AG04450 (cell line): ENCODE measurements around the gene USP7. TPM values are rescaled to one million over a fixed set of nuclear protein-coding genes. Genes with fewer than 3 reads are reported as not detected.

ENCODE experiments used
- CTCF ChIA-PET: fragments of 300-600, 350-600 bp; formaldehyde crosslinking; extraction: SDS; loops from one replicate; lab custom pipeline; 2022; ENCODE audit warnings: antibody characterized with exemption, inconsistent platforms; lab: Charles Lee
- POLR2A ChIA-PET: fragments of 350-600 bp; formaldehyde crosslinking; extraction: SDS; loops from one replicate; lab custom pipeline; 2021; ENCODE audit warnings: antibody characterized with exemption, inconsistent platforms; lab: Yijun Ruan, JAX
- DNase-seq: peaks from one replicate; pipeline ENCODE4 v3.0.0-alpha.2; 2011; ENCODE audit warnings: low read depth, low spot score
- H3K27ac ChIP-seq: one replicate; pipeline ENCODE4 v1.5.1; 2012; ENCODE audit warnings: low read depth, low read length, control low read depth
- H3K27me3 ChIP-seq: one replicate; pipeline ENCODE4 v1.6.0; 2012; ENCODE audit warnings: low read length; ENCODE audit not compliant: control insufficient read depth, insufficient read depth
- H3K4me3 ChIP-seq: 2 replicates; pipeline ENCODE4 v1.5.1; 2011; ENCODE audit warnings: mild to moderate bottlenecking, low read depth, low read length, control low read depth
- H3K9me3 ChIP-seq: 2 replicates; pipeline ENCODE4 v1.5.1; 2012; ENCODE audit warnings: low read length; ENCODE audit not compliant: control insufficient read depth, insufficient read depth
- CTCF ChIP-seq: IDR thresholded peaks from 2 replicates; pipeline ENCODE4 v1.5.1; 2011; ENCODE audit warnings: low read depth, low read length, control low read depth, inconsistent platforms
- polyA plus RNA-seq: library from polyadenylated mRNA; depleted of rRNA; stranded (reverse); fragments of >200 nt; gene quantifications from 2 replicates; pipeline ENCODE4 v1.2.3, GENCODE V29; 2011

USP7 gene
- polyA plus RNA-seq, 1 experiment: 26.9 TPM

GRCh38 chr16:8905795-8906591 is 57.7 kb downstream of the USP7 start:
- ChIA-PET POLR2A (no interaction called here), CTCF (interaction anchor here (0.7 to 1.6 kb wide), 5 partner anchors 12 to 228 kb away, joined by 3 to 14 read pairs (median 3); partner anchors contain the start of gene CARHSP1)
- no peaks in the 10 kb centered on the region for H3K9me3 ChIP-seq
- H3K4me3 ChIP-seq: no peak overlapping the region
- peak; percentile 32 for TF ChIP-seq CTCF
- no peak overlapping the region for H3K27ac ChIP-seq
- DNase-seq: no peak
- no peaks in the 10 kb centered on the region for H3K27me3 ChIP-seq

GRCh38 chr16:8905168-8905762 is 58.4 kb downstream of the USP7 start:
- POLR2A ChIA-PET: no interaction called here
- CTCF ChIA-PET: interaction anchor here (0.7 to 1.6 kb wide), 4 partner anchors 11 to 229 kb away, joined by 3 to 14 read pairs (median 4); no protein-coding TSS in a partner anchor

DNA sequence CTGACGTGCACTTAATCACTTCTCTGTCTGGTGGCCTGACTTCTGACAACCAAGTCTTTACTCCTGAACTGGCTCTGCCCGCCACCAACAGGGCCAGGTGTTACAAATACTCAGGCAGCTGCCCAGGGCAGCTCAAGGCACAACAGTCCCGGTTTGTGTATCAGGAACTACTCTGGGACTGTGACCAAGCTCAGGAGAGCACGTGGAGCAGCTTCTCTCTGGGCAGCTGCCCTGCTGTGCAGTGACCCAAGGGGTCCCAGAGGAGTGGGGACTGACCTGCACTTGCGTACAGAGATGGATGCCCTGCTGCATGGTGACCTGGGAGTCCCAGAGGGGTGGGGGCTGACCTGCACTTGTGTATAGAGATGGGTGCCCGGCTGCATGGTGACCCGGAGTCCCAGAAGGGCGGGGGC is 59.7 kb downstream of the USP7 start:
- Histone ChIP-seq H3K4me3 (no peak overlapping the region), H3K27ac (no peak overlapping the region), H3K27me3 (no peaks in the 10 kb centered on the region), H3K9me3 (no peaks in the 10 kb centered on the region)
- DNase-seq: no peak
- TF ChIP-seq CTCF: no peak
- ChIA-PET CTCF (interaction anchor here (0.6 to 1.1 kb wide), 2 partner anchors 105 to 246 kb away, joined by 3 to 4 read pairs; no protein-coding TSS in a partner anchor), POLR2A (no interaction called here)

More at GRCh38 chr16:8905168-8905762, 58.4 kb downstream of the USP7 start:
- peak; percentile 62 for TF ChIP-seq CTCF
- no peaks in the 10 kb centered on the region for H3K9me3 ChIP-seq
- H3K27ac ChIP-seq: no peak overlapping the region
- H3K4me3 ChIP-seq: no peak overlapping the region
- no peaks in the 10 kb centered on the region for H3K27me3 ChIP-seq
- DNase-seq: no peak

DNA sequence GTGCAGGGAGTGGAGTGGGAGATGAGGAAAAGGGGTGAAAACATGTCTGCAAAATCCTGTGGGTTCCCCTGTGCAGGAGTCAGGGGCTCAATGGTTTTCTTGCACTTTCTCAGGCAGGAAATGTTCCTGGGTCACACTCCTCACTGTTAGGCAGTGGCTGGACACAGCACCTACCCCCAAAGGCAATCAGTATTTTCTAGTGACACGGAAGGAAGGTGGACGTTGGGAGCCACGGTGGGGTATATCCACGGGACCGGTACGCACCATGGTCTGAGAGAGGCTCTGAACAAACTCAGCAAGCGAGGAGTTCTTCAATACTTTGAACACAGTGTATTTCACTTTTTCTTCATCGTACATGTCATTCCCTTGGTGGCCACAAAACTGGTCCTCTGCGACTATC is 60.7 kb downstream of the USP7 start:
- CTCF ChIA-PET: interaction anchor here (1.1 to 1.6 kb wide), 2 partner anchors 106 kb away, joined by 4 to 7 read pairs; no protein-coding TSS in a partner anchor
- POLR2A ChIA-PET: no interaction called here

More for the DNA sequence above, 60.7 kb downstream of the USP7 start:
- TF ChIP-seq CTCF: no peak
- H3K27ac ChIP-seq: no peak overlapping the region
- no peak overlapping the region for H3K4me3 ChIP-seq
- H3K9me3 ChIP-seq: no peaks in the 10 kb centered on the region
- DNase-seq: no peak
- H3K27me3 ChIP-seq: no peaks in the 10 kb centered on the region
